GM21526 (cell line): ENCODE data around the gene GNAZ.

Experiments
- ATAC-seq: cut with Tn5 transposase; IDR thresholded peaks from one replicate; pipeline ENCODE4 v1.9.1; 2021; ENCODE audit warnings: moderate library complexity; ENCODE audit not compliant: unreplicated experiment, low FRiP score

GNAZ gene

GRCh38 chr22:23150762-23151161, 80.4 kb downstream of the GNAZ start:
- no peak for ATAC-seq

GRCh38 chr22:23151827-23152226, 81.5 kb downstream of the GNAZ start:
- no peak for ATAC-seq

GRCh38 chr22:23152238-23153114, 82.2 kb downstream of the GNAZ start:
- ATAC-seq, result no peak

- no peak for ATAC-seq
Observed at GRCh38 chr22:23153994-23154393, 83.7 kb downstream of the GNAZ start.

GRCh38 chr22:23154461-23154860, 84.1 kb downstream of the GNAZ start:
- ATAC-seq, result no peak

- no peak for ATAC-seq
Observed at GRCh38 chr22:23155143-23155542, 84.8 kb downstream of the GNAZ start.

- ATAC-seq, result no peak
Observed at GRCh38 chr22:23155831-23156230, 85.5 kb downstream of the GNAZ start.

- no peak for ATAC-seq
Observed at GRCh38 chr22:23156286-23156685, 86.0 kb downstream of the GNAZ start.

GRCh38 chr22:23157560-23158515, 87.5 kb downstream of the GNAZ start:
- no peak for ATAC-seq

- ATAC-seq, result no peak
Observed at GRCh38 chr22:23158516-23159290, 88.4 kb downstream of the GNAZ start.

GRCh38 chr22:23159291-23159630, 88.9 kb downstream of the GNAZ start:
- ATAC-seq, result no peak

GRCh38 chr22:23161029-23161428, 90.7 kb downstream of the GNAZ start:
- ATAC-seq, result no peak

GRCh38 chr22:23161574-23161973, 91.3 kb downstream of the GNAZ start:
- ATAC-seq, result no peak

- ATAC-seq, result no peak
Observed at GRCh38 chr22:23163665-23164064, 93.3 kb downstream of the GNAZ start.

GRCh38 chr22:23164091-23164490, 93.8 kb downstream of the GNAZ start:
- no peak for ATAC-seq

- no peak for ATAC-seq
Observed at GRCh38 chr22:23166042-23166831, 95.9 kb downstream of the GNAZ start.

- ATAC-seq, result no peak
Observed at GRCh38 chr22:23166841-23167616, 96.7 kb downstream of the GNAZ start.

GRCh38 chr22:23168391-23169042, 98.2 kb downstream of the GNAZ start:
- no peak for ATAC-seq

GRCh38 chr22:23169043-23169406, 98.7 kb downstream of the GNAZ start:
- no peak for ATAC-seq
